Type B pancreatic cell (in vitro differentiated cells): ENCODE measurements around the gene SCGB3A1. TPM values are rescaled to one million over a fixed set of nuclear protein-coding genes. Genes with fewer than 3 reads are reported as not detected.

Source experiments
- DNase-seq: peaks from one replicate; pipeline ENCODE4 v3.0.0; 2021; ENCODE audit warnings: mixed read lengths; ENCODE audit not compliant: unreplicated experiment; ENCODE audit errors: extremely low spot score
- H3K27ac Mint-ChIP-seq: 2 replicates; pipeline ENCODE4 v1.8.0; 2021; ENCODE audit warnings: mild to moderate bottlenecking, mixed read lengths
- H3K27me3 Mint-ChIP-seq: 2 replicates; pipeline ENCODE4 v1.8.0; 2021; ENCODE audit warnings: mixed read lengths
- H3K36me3 Mint-ChIP-seq: 2 replicates; pipeline ENCODE4 v1.8.0; 2021; ENCODE audit warnings: mixed read lengths
- H3K4me1 Mint-ChIP-seq: one replicate; pipeline ENCODE4 v1.8.0; 2021; ENCODE audit warnings: mixed read lengths; ENCODE audit not compliant: unreplicated experiment
- H3K4me3 Mint-ChIP-seq: 2 replicates; pipeline ENCODE4 v1.8.0; 2021; ENCODE audit warnings: mild to moderate bottlenecking, mixed read lengths
- H3K9me3 Mint-ChIP-seq: 2 replicates; pipeline ENCODE4 v1.8.0; 2021; ENCODE audit warnings: mixed read lengths
- total RNA-seq: library from RNA; stranded (reverse); gene quantifications from 2 replicates; pipeline ENCODE4 v1.2.1, GENCODE V29; 2021; ENCODE audit warnings: low replicate concordance
- TF ChIP-seq, protein P1 (sequence below): fragments of 200-600 bp; sonication (generic); conservative IDR thresholded peaks from 2 replicates; pipeline ENCODE4 v1.5.0; 2021; ENCODE audit warnings: antibody characterized with exemption, mild to moderate bottlenecking

SCGB3A1 gene
- total RNA-seq, 1 donor from 2014 or later: not detected

- H3K27ac Mint-ChIP-seq: peak overlapping the region; percentile 70
- no peaks in the 10 kb centered on the region for H3K27me3 Mint-ChIP-seq
- H3K9me3 Mint-ChIP-seq: no peaks in the 10 kb centered on the region
- peaks cover 31% of the 10 kb centered on the region for H3K36me3 Mint-ChIP-seq
- no peak for DNase-seq
- TF ChIP-seq, protein P1, sequence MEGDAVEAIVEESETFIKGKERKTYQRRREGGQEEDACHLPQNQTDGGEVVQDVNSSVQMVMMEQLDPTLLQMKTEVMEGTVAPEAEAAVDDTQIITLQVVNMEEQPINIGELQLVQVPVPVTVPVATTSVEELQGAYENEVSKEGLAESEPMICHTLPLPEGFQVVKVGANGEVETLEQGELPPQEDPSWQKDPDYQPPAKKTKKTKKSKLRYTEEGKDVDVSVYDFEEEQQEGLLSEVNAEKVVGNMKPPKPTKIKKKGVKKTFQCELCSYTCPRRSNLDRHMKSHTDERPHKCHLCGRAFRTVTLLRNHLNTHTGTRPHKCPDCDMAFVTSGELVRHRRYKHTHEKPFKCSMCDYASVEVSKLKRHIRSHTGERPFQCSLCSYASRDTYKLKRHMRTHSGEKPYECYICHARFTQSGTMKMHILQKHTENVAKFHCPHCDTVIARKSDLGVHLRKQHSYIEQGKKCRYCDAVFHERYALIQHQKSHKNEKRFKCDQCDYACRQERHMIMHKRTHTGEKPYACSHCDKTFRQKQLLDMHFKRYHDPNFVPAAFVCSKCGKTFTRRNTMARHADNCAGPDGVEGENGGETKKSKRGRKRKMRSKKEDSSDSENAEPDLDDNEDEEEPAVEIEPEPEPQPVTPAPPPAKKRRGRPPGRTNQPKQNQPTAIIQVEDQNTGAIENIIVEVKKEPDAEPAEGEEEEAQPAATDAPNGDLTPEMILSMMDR: no peak
- H3K4me3 Mint-ChIP-seq: no peak overlapping the region
- H3K4me1 Mint-ChIP-seq: peaks cover 10% of the 10 kb centered on the region
Observed at GRCh38 chr5:180548563-180548962, 42.7 kb downstream of the SCGB3A1 start.

- no peaks in the 10 kb centered on the region for H3K27me3 Mint-ChIP-seq
- H3K4me1 Mint-ChIP-seq: peaks cover 10% of the 10 kb centered on the region
- no peak overlapping the region for H3K27ac Mint-ChIP-seq
Observed at GRCh38 chr5:180545248-180545647, 46.1 kb downstream of the SCGB3A1 start.

GRCh38 chr5:180541710-180542109 is 49.6 kb downstream of the SCGB3A1 start:
- Mint-ChIP-seq H3K4me1 (no peaks in the 10 kb centered on the region), H3K36me3 (peaks cover 55% of the 10 kb centered on the region), H3K27ac (no peak overlapping the region), H3K9me3 (no peaks in the 10 kb centered on the region), H3K4me3 (no peak overlapping the region), H3K27me3 (no peaks in the 10 kb centered on the region)
- TF ChIP-seq, protein P1: peak; percentile 45
- DNase-seq: no peak

More at GRCh38 chr5:180545248-180545647, 46.1 kb downstream of the SCGB3A1 start:
- Mint-ChIP-seq H3K36me3 (peaks cover 41% of the 10 kb centered on the region), H3K9me3 (no peaks in the 10 kb centered on the region), H3K4me3 (no peak overlapping the region)
- TF ChIP-seq, protein P1: no peak
- no peak for DNase-seq

Other genes with a start within 250 kb of the SCGB3A1 start
- 1.1 and 17.6 TPM in 2 replicates for gene GFPT2, start 238.2 kb downstream of the SCGB3A1 start, total RNA-seq
- 49.1 and 55.7 TPM in 2 replicates for gene CNOT6, start 97.1 kb downstream of the SCGB3A1 start, total RNA-seq
- gene FLT4, start 58.1 kb upstream of the SCGB3A1 start, total RNA-seq: 0.45 and 3.4 TPM in 2 replicates
- not detected in 2 replicates for gene OR2Y1, start 148.6 kb upstream of the SCGB3A1 start, total RNA-seq
- gene MGAT1, start 211.3 kb upstream of the SCGB3A1 start, total RNA-seq: 74.8 and 93.4 TPM in 2 replicates